NK-92 (cell line): Measurements from ENCODE around the gene ZNF710.
"Not testable (repeated sequence)": the region's sequence is repeated elsewhere in the genome, so short reads cannot be mapped to it uniquely, and the experiment has no call there.

Experiments
- DNase-seq: peaks from one replicate; lab custom pipeline; 2025; ENCODE audit not compliant: unreplicated experiment; lab: John Stamatoyannopoulos, UW

The ZNF710 gene

GRCh38 chr15:90001062-90001682 lies at the start of gene ZNF710:
Gene ZNF710 (plus strand): TSS chr15:90001324. CDS start chr15:90067138, 65,814 bp downstream.
- DNase-seq = no peak

GRCh38 chr15:89954541-89954940 lies 46.6 kb upstream of the ZNF710 start:
- DNase-seq = no peak

- not testable (repeated sequence) for DNase-seq
These were observed 45.6 kb upstream of the ZNF710 start for GRCh38 chr15:89955449-89955998.

- DNase-seq = no peak
These were observed 42.9 kb upstream of the ZNF710 start for GRCh38 chr15:89958107-89958805.

- DNase-seq = no peak
These were observed 37.6 kb upstream of the ZNF710 start for GRCh38 chr15:89963301-89964231.

- no peak for DNase-seq
These were observed 36.7 kb upstream of the ZNF710 start for GRCh38 chr15:89964232-89964954.

- no peak for DNase-seq
These were observed 33.2 kb upstream of the ZNF710 start for GRCh38 chr15:89967881-89968280.

- no peak for DNase-seq
These were observed 29.5 kb upstream of the ZNF710 start for GRCh38 chr15:89971592-89971997.

- no peak for DNase-seq
These were observed 29.0 kb upstream of the ZNF710 start for GRCh38 chr15:89972085-89972484.

GRCh38 chr15:89975482-89976245 lies 25.5 kb upstream of the ZNF710 start:
- DNase-seq = no peak

- DNase-seq = no peak
These were observed 24.9 kb upstream of the ZNF710 start for GRCh38 chr15:89976246-89976600.

- not testable (repeated sequence) for DNase-seq
These were observed 23.3 kb upstream of the ZNF710 start for GRCh38 chr15:89977836-89978235.

- DNase-seq = no peak
These were observed 22.2 kb upstream of the ZNF710 start for GRCh38 chr15:89978914-89979313.

GRCh38 chr15:89980896-89981295 lies 20.2 kb upstream of the ZNF710 start:
- no peak for DNase-seq

- DNase-seq = no peak
These were observed 18.6 kb upstream of the ZNF710 start for GRCh38 chr15:89982315-89983055.

- DNase-seq = no peak
These were observed 17.1 kb upstream of the ZNF710 start for GRCh38 chr15:89984001-89984400.

GRCh38 chr15:89984421-89985010 lies 16.6 kb upstream of the ZNF710 start:
- DNase-seq = no peak

GRCh38 chr15:89985111-89985510 lies 16.0 kb upstream of the ZNF710 start:
- DNase-seq = no peak

- DNase-seq = no peak
These were observed 9.8 kb upstream of the ZNF710 start for GRCh38 chr15:89991312-89991711.
